HepG2 (cell line): ENCODE data around the gene ZNF653. TPM values are rescaled to one million over a fixed set of nuclear protein-coding genes. Genes with fewer than 3 reads are reported as not detected.

Experiments
- ATAC-seq: fragments of 200-7000 bp; cut with Tn5 transposase; 3 replicates; pipeline ENCODE4 v1.9.1; 2020; ENCODE audit warnings: mild to moderate bottlenecking, moderate library complexity
- BruUV-seq: library from RNA; stranded (reverse); fragments of 400-500 nt; replicated peaks from 2 replicates; lab custom pipeline; 2021; lab: Mats Ljungman, UMichigan
- CTCF ChIA-PET: fragments of 300-600 bp; formaldehyde crosslinking; extraction: SDS; loops from one replicate; lab custom pipeline; 2021; ENCODE audit warnings: low total read pairs, inconsistent platforms, low intra/inter-chr PET ratio; lab: Yijun Ruan, JAX
- POLR2A ChIA-PET: fragments of 350-600 bp; sonication (Branson Sonifier 250); formaldehyde crosslinking; loops from one replicate; lab custom pipeline; 2020; ENCODE audit warnings: antibody characterized with exemption, inconsistent platforms; lab: Yijun Ruan, JAX
- DNase-seq: peaks from one replicate; pipeline ENCODE4 v3.0.0-alpha.2; 2015; ENCODE audit warnings: low spot score
- FAIRE-seq: peaks from 3 replicates; lab custom pipeline; 2011; peaks lifted over from hg19 to GRCh38; lab: Jason Lieb, UNC
- H2AFZ ChIP-seq: one replicate; pipeline ENCODE4 v1.6.1; 2011; ENCODE audit warnings: low read length, inconsistent platforms
- H3K27ac ChIP-seq: fragments of 300-600 bp; 3 replicates; pipeline ENCODE4 v1.8.0; 2011; ENCODE audit warnings: mixed run types, mild to moderate bottlenecking, mixed read lengths, low read length, inconsistent platforms; ENCODE audit not compliant: insufficient read depth; ENCODE audit errors: extremely low read length
- H3K27me3 ChIP-seq, 2 experiments: fragments of 200-600 bp in 1 of 2; 2 replicates in 1 of 2; 3 replicates in 1 of 2; pipeline versions ENCODE4 v1.6.0 to v1.8.0; 2011; ENCODE audit warnings: low read length in 2 of 2, mild to moderate bottlenecking in 2 of 2, moderate library complexity in 2 of 2, inconsistent platforms in 1 of 2; ENCODE audit not compliant: insufficient read depth in 2 of 2, control insufficient read depth in 1 of 2
- H3K36me3 ChIP-seq, 2 experiments: fragments of 200-600 bp in 1 of 2; replicated peaks in 1 of 2; 2 replicates in 1 of 2; 3 replicates in 1 of 2; pipeline versions ENCODE4 v1.5.1 to v1.8.0; 2011; ENCODE audit warnings: low read length in 2 of 2, inconsistent platforms in 1 of 2; ENCODE audit not compliant: insufficient read depth in 2 of 2, control insufficient read depth in 1 of 2
- H3K4me1 ChIP-seq: 2 replicates; pipeline ENCODE4 v1.5.1; 2012; ENCODE audit warnings: low read length, inconsistent platforms; ENCODE audit not compliant: insufficient read depth
- H3K4me2 ChIP-seq: 2 replicates; pipeline ENCODE4 v1.6.0; 2011; ENCODE audit warnings: low read depth, low read length, inconsistent platforms
- H3K4me3 ChIP-seq, 3 experiments: fragments of 200-600 bp in 1 of 3; sonication (generic), shearing (Covaris generic) in 1 of 3; replicated peaks in 1 of 3; 2 replicates each; pipeline ENCODE4 v1.5.1; 2011 to 2016; ENCODE audit warnings: low read length in 3 of 3, inconsistent platforms in 2 of 3, low read depth in 2 of 3, mild to moderate bottlenecking in 2 of 3, control low read depth in 1 of 3, mixed read lengths in 1 of 3; ENCODE audit not compliant: insufficient read depth in 1 of 3
- H3K79me2 ChIP-seq: one replicate; pipeline ENCODE4 v1.6.1; 2011; ENCODE audit warnings: low read length, inconsistent platforms; ENCODE audit not compliant: insufficient read depth
- H3K9ac ChIP-seq: 2 replicates; pipeline ENCODE4 v1.6.0; 2011; ENCODE audit warnings: mild to moderate bottlenecking, low read depth, low read length, inconsistent platforms; ENCODE audit not compliant: insufficient read depth
- H3K9me3 ChIP-seq: 2 replicates; pipeline ENCODE4 v1.5.1; 2012; ENCODE audit warnings: mild to moderate bottlenecking, low read length
- H4K20me1 ChIP-seq: 2 replicates; pipeline ENCODE4 v1.6.0; 2011; ENCODE audit warnings: inconsistent platforms, mild to moderate bottlenecking, low read length, moderate library complexity; ENCODE audit not compliant: insufficient read depth
- CENPX ChIP-seq: sonication (generic); formaldehyde crosslinking; IDR thresholded peaks from 2 replicates; pipeline ENCODE4 v1.9.0; 2021; ENCODE audit warnings: mild to moderate bottlenecking, missing genetic modification reagents, moderate library complexity
- CTCF ChIP-seq: sonication (generic); formaldehyde crosslinking; IDR thresholded peaks from 2 replicates; pipeline ENCODE4 v1.5.0; 2020; ENCODE audit warnings: mild to moderate bottlenecking, missing genetic modification reagents, moderate library complexity
- KDM2A ChIP-seq: sonication (generic); formaldehyde crosslinking; IDR thresholded peaks from 2 replicates; pipeline ENCODE4 v1.4.0; 2020; ENCODE audit warnings: low read depth, missing genetic modification reagents, borderline replicate concordance
- PATZ1 ChIP-seq: sonication (generic); formaldehyde crosslinking; IDR thresholded peaks from 2 replicates; pipeline ENCODE4 v1.4.0; 2020; ENCODE audit warnings: missing genetic modification reagents
- RBFOX2 ChIP-seq: fragments of 200-400 bp; formaldehyde crosslinking; IDR thresholded peaks from 2 replicates; pipeline ENCODE4 v1.6.1; 2017; ENCODE audit warnings: low read depth, mild to moderate bottlenecking, low read length
- STAG1 ChIP-seq: sonication (generic); formaldehyde crosslinking; IDR thresholded peaks from 2 replicates; pipeline ENCODE4 v1.4.0; 2020; ENCODE audit warnings: missing genetic modification reagents
- TEAD3 ChIP-seq: optimal IDR thresholded peaks from 2 replicates; pipeline ENCODE3; 2016; ENCODE audit warnings: borderline replicate concordance
- ZBTB33 ChIP-seq: sonication (generic); formaldehyde crosslinking; IDR thresholded peaks from 2 replicates; pipeline ENCODE4 v1.4.0; 2020; ENCODE audit warnings: missing genetic modification reagents
- ZBTB42 ChIP-seq: sonication (generic); formaldehyde crosslinking; IDR thresholded peaks from 2 replicates; pipeline ENCODE4 v1.5.0; 2020; ENCODE audit warnings: mild to moderate bottlenecking, missing genetic modification reagents
- ZFP37 ChIP-seq: sonication (generic); formaldehyde crosslinking; IDR thresholded peaks from 2 replicates; pipeline ENCODE4 v1.4.0; 2020; ENCODE audit warnings: missing genetic modification reagents, borderline replicate concordance
- ZNF333 ChIP-seq: sonication (generic); formaldehyde crosslinking; IDR thresholded peaks from 2 replicates; pipeline ENCODE4 v1.4.0; 2020; ENCODE audit warnings: mild to moderate bottlenecking, missing genetic modification reagents, borderline replicate concordance
- ZNF557 ChIP-seq: sonication (generic); formaldehyde crosslinking; IDR thresholded peaks from 2 replicates; pipeline ENCODE4 v1.4.0; 2020; ENCODE audit warnings: missing genetic modification reagents
- WGBS: methylation state at CpG from one replicate; pipeline ENCODE4 v1.1.6; 2017; ENCODE audit warnings: low lambda C conversion rate; 5-methylcytosine and 5-hydroxymethylcytosine counted together
- in situ Hi-C: cut with HindIII; loops from 2 replicates; pipeline ENCODE4 v1.10.0; 2017; ENCODE audit warnings: low pct_unique_long_range_greater_than_20kb; ENCODE audit not compliant: extremely low pct_ligation_motif_present
- intact Hi-C: fragments of 100-400 bp; cut with micrococcal nuclease; formaldehyde crosslinking; loops from one replicate; pipeline ENCODE4 v1.10.0; 2022; ENCODE audit not compliant: unreplicated experiment
- polyA plus RNA-seq, 8 experiments: library from polyadenylated mRNA; depleted of rRNA in 3 of 8; stranded (reverse) in 7 of 8; unstranded in 1 of 8; fragments of >200 nt; fragmentation: Illumina TruSeq in 4 of 8; extraction: Trizol in 4 of 8; gene quantifications; 2 replicates each; pipeline versions ENCODE4 v1.2.1 to v1.2.3, GENCODE V29; 2011 to 2016; ENCODE audit warnings: low read depth in 4 of 8, missing spikeins in 1 of 8, mixed read lengths in 1 of 8; ENCODE audit not compliant: insufficient read depth in 1 of 8
- total RNA-seq, 5 experiments: library from RNA; depleted of rRNA; stranded (reverse); fragments of >200 nt; fragmentation: Illumina TruSeq; extraction: Trizol; gene quantifications; 2 replicates each; pipeline ENCODE4 v1.2.3, GENCODE V29; 2016; ENCODE audit warnings: low read depth in 1 of 5
- TF ChIP-seq, protein P1 (sequence below): IDR thresholded peaks from 2 replicates; pipeline ENCODE4 v1.4.0; 2020; ENCODE audit warnings: mild to moderate bottlenecking, missing genetic modification reagents
- TF ChIP-seq, protein P2 (sequence below): sonication (generic); formaldehyde crosslinking; IDR thresholded peaks from 2 replicates; pipeline ENCODE4 v1.4.0; 2020; ENCODE audit warnings: mild to moderate bottlenecking, missing genetic modification reagents

The ZNF653 gene
- total and polyA plus RNA-seq, 2 of the 13 experiments (the other 11 are each of a cell fraction or from before 2014, with no cell fraction given): 4.7 to 7.1 TPM

- Histone ChIP-seq H3K27me3 (no peaks in the 10 kb centered on the region), H3K4me2 (no peak overlapping the region), H2AFZ (no peak overlapping the region), H3K79me2 (peaks cover 11% of the 10 kb centered on the region), H4K20me1 (no peaks in the 10 kb centered on the region), H3K4me1 (peaks cover 16% of the 10 kb centered on the region), H3K9me3 (no peaks in the 10 kb centered on the region), H3K9ac (no peak overlapping the region), H3K4me3 (no peak overlapping the region), H3K27ac (no peak overlapping the region), H3K36me3 (peaks cover 5 to 15% of the 10 kb centered on the region in 2 experiments; a peak in 4 of 5 replicates)
- DNase-seq: no peak
- BruUV-seq: no TSS peak
- ChIA-PET POLR2A (no interaction called here), CTCF (no interaction called here)
- in situ Hi-C loops (no loop called here), intact Hi-C loops (no loop called here)
- peak; percentile 75 for ATAC-seq
- no peak for FAIRE-seq
- 90% methylated on average over 10 of the region's 26 CpGs for WGBS
- TF ChIP-seq PATZ1 (CRISPR knock-in tag) (0 out of 2 replicates have a peak, but pooled peaks have one; percentile 22), STAG1 (peak; percentile 51; the same call in 1 of the 2 replicates), ZNF333 (no peak), ZFP37 (CRISPR knock-in tag) (no peak), ZBTB33 (CRISPR knock-in tag) (peak; percentile 59; the same call in 1 of the 2 replicates), ZNF557 (no peak), ZBTB42 (no peak), CENPX (CRISPR knock-in tag) (no peak), KDM2A (CRISPR knock-in tag) (no peak), CTCF (peak; percentile 69), TEAD3 (no peak), RBFOX2 (peak; percentile 51; the same call in 1 of the 2 replicates)
- TF ChIP-seq, protein P1, sequence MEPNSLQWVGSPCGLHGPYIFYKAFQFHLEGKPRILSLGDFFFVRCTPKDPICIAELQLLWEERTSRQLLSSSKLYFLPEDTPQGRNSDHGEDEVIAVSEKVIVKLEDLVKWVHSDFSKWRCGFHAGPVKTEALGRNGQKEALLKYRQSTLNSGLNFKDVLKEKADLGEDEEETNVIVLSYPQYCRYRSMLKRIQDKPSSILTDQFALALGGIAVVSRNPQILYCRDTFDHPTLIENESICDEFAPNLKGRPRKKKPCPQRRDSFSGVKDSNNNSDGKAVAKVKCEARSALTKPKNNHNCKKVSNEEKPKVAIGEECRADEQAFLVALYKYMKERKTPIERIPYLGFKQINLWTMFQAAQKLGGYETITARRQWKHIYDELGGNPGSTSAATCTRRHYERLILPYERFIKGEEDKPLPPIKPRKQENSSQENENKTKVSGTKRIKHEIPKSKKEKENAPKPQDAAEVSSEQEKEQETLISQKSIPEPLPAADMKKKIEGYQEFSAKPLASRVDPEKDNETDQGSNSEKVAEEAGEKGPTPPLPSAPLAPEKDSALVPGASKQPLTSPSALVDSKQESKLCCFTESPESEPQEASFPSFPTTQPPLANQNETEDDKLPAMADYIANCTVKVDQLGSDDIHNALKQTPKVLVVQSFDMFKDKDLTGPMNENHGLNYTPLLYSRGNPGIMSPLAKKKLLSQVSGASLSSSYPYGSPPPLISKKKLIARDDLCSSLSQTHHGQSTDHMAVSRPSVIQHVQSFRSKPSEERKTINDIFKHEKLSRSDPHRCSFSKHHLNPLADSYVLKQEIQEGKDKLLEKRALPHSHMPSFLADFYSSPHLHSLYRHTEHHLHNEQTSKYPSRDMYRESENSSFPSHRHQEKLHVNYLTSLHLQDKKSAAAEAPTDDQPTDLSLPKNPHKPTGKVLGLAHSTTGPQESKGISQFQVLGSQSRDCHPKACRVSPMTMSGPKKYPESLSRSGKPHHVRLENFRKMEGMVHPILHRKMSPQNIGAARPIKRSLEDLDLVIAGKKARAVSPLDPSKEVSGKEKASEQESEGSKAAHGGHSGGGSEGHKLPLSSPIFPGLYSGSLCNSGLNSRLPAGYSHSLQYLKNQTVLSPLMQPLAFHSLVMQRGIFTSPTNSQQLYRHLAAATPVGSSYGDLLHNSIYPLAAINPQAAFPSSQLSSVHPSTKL (CRISPR knock-in tag): no peak
- TF ChIP-seq, protein P2, sequence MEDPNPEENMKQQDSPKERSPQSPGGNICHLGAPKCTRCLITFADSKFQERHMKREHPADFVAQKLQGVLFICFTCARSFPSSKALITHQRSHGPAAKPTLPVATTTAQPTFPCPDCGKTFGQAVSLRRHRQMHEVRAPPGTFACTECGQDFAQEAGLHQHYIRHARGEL: peak; percentile 99
These were observed 46.1 kb upstream of the ZNF653 start for GRCh38 chr19:11551603-11552235.
